Sigmoid colon (tissue), 7 donors: ENCODE measurements around the gene DIP2C. TPM values are rescaled to one million over a fixed set of nuclear protein-coding genes. Genes with fewer than 3 reads are reported as not detected.

ENCODE experiments used
- DNase-seq: peaks from one replicate; pipeline ENCODE4 v3.0.0-alpha.2; 2019
- H3K27ac ChIP-seq, 4 donors: fragments of 200-600 bp; sonication (generic); one replicate each; pipeline ENCODE4 v1.5.1; 2016 to 2019; ENCODE audit warnings: mild to moderate bottlenecking in 1 of 4
- H3K27me3 ChIP-seq, 3 donors: fragments of 200-600 bp; sonication (generic); one replicate each; pipeline ENCODE4 v1.5.1; 2019; ENCODE audit warnings: mild to moderate bottlenecking in 1 of 3
- H3K36me3 ChIP-seq, 4 donors: fragments of 200-600 bp; sonication (generic); one replicate each; pipeline ENCODE4 v1.5.1; 2016 to 2019
- H3K4me1 ChIP-seq, 4 donors: fragments of 200-600 bp; sonication (generic); one replicate each; pipeline ENCODE4 v1.5.1; 2017 to 2019
- H3K4me3 ChIP-seq, 4 donors: fragments of 200-600 bp; sonication (generic); one replicate each; pipeline ENCODE4 v1.5.1; 2017 to 2019; ENCODE audit warnings: mild to moderate bottlenecking in 2 of 4, moderate library complexity in 1 of 4
- H3K9me3 ChIP-seq, 4 donors: fragments of 200-600 bp in 3 of 4; sonication (generic) in 3 of 4; one replicate each; pipeline versions ENCODE4 v1.5.1 to v1.6.1; 2013 to 2019
- CTCF ChIP-seq, 4 experiments: fragments of 450-650 bp in 3 of 4; fragments of 200-600 bp in 1 of 4; IDR thresholded peaks; one replicate each; pipeline ENCODE4 v1.5.1; 2016 to 2019; ENCODE audit warnings: antibody characterized with exemption in 4 of 4, mild to moderate bottlenecking in 3 of 4, moderate library complexity in 2 of 4
- EP300 ChIP-seq, 4 donors: sonication (generic); formaldehyde crosslinking; IDR thresholded peaks; one replicate each; pipeline ENCODE4 v1.6.1; 2017; ENCODE audit warnings: antibody characterized with exemption in 4 of 4
- POLR2A ChIP-seq, 2 donors: fragments of 450-650 bp; IDR thresholded peaks; one replicate each; pipeline ENCODE4 v1.6.1; 2016; ENCODE audit warnings: antibody characterized with exemption in 2 of 2, mild to moderate bottlenecking in 2 of 2, moderate library complexity in 2 of 2
- POLR2AphosphoS5 ChIP-seq, 4 donors: sonication (generic); formaldehyde crosslinking; IDR thresholded peaks; one replicate each; pipeline ENCODE4 v1.6.1; 2017; ENCODE audit warnings: antibody characterized with exemption in 4 of 4
- WGBS, 2 donors: extraction: QIAGEN DNeasy Blood & Tissue Kit; methylation state at CpG; one replicate each; pipeline ENCODE4 v1.1.7; 2013; 5-methylcytosine and 5-hydroxymethylcytosine counted together
- intact Hi-C: fragments of 100-400 bp; cut with DNase I; formaldehyde crosslinking; loops from one replicate; pipeline ENCODE4 v1.15.1; 2023
- polyA plus RNA-seq, 3 donors: library from polyadenylated mRNA; stranded (reverse); fragments of 200-250 nt; gene quantifications; one replicate each; pipeline ENCODE4 v1.2.3, GENCODE V29; 2013
- total RNA-seq, 4 donors: library from RNA; depleted of rRNA; stranded (reverse); fragments of >200 nt; gene quantifications; one replicate each; pipeline ENCODE4 v1.1.0, GENCODE V29; 2016
- donor health status: healthy with polysubstance abuse.
- donor health status: Bipolar disorder and iron deficiency.
- donor health status: healthy.

DIP2C gene
- total and polyA plus RNA-seq, 7 donors = 1.8 to 67.9 (median 42.1) TPM

- Histone ChIP-seq H3K36me3 (no peaks in the 10 kb centered on the region), H3K27ac (no peak overlapping the region), H3K9me3 (no peaks in the 10 kb centered on the region), H3K4me1 (peaks cover 0 to 13% (median 11%) of the 10 kb centered on the region in 4 donors), H3K27me3 (no peaks in the 10 kb centered on the region), H3K4me3 (no peak overlapping the region)
- WGBS, 2 donors = 7 to 29% methylated on average over 7 of the region's 7 CpGs
- no peak for DNase-seq
- intact Hi-C loops = loop anchor here (5.0 kb wide), 3 partner anchors 94 to 321 kb away; partner anchors contain the start of gene LARP4B
- TF ChIP-seq CTCF (IDR thresholded peaks at IDR 0.05) (no peak), POLR2AphosphoS5 (IDR thresholded peaks at IDR 0.05) (no peak), POLR2A (IDR thresholded peaks at IDR 0.05) (no peak), EP300 (IDR thresholded peaks at IDR 0.05) (no peak)
These were observed 4.0 kb upstream of the DIP2C start for GRCh38 chr10:693506-693905.

- Histone ChIP-seq H3K27me3 (no peaks in the 10 kb centered on the region), H3K4me1 (peaks cover 0 to 18% (median 17%) of the 10 kb centered on the region in 4 donors), H3K36me3 (no peaks in the 10 kb centered on the region), H3K4me3 (no peak overlapping the region), H3K9me3 (no peaks in the 10 kb centered on the region), H3K27ac (no peak overlapping the region)
- TF ChIP-seq EP300 (IDR thresholded peaks at IDR 0.05) = no peak
- no peak for TF ChIP-seq POLR2AphosphoS5 (IDR thresholded peaks at IDR 0.05)
- no peak for TF ChIP-seq CTCF (IDR thresholded peaks at IDR 0.05)
- no peak for TF ChIP-seq POLR2A (IDR thresholded peaks at IDR 0.05)
- 82 to 83% methylated on average over 12 of the region's 12 CpGs for WGBS, 2 donors
- DNase-seq = no peak
- intact Hi-C loops = loop anchor here (5.0 kb wide), 3 partner anchors 94 to 321 kb away; partner anchors contain the start of gene LARP4B
These were observed 3.3 kb upstream of the DIP2C start for GRCh38 chr10:692682-693351.

GRCh38 chr10:691216-691615 lies 1.7 kb upstream of the DIP2C start:
- H3K4me1 ChIP-seq = peaks cover 0 to 34% (median 29%) of the 10 kb centered on the region in 4 donors
- H3K9me3 ChIP-seq = no peaks in the 10 kb centered on the region
- H3K4me3 ChIP-seq = no peak overlapping the region
- H3K27ac ChIP-seq = peak overlapping the region; percentile 90 to 95 (median 94)
- H3K27me3 ChIP-seq = no peaks in the 10 kb centered on the region
- H3K36me3 ChIP-seq = no peaks in the 10 kb centered on the region
- intact Hi-C loops = loop anchor here (5.0 kb wide), 3 partner anchors 96 to 319 kb away; partner anchors contain the start of gene LARP4B
- WGBS, 2 donors = 92 to 96% methylated on average over 18 of the region's 18 CpGs
- no peak for DNase-seq
- TF ChIP-seq CTCF (IDR thresholded peaks at IDR 0.05) (no peak), POLR2A (IDR thresholded peaks at IDR 0.05) (no peak), POLR2AphosphoS5 (IDR thresholded peaks at IDR 0.05) (no peak), EP300 (IDR thresholded peaks at IDR 0.05) (no peak)

GRCh38 chr10:690372-691161 lies 1.1 kb upstream of the DIP2C start:
- peak overlapping the region; percentile 49 to 86 (median 54) for H3K4me3 ChIP-seq
- TF ChIP-seq CTCF (IDR thresholded peaks at IDR 0.05) (no peak), POLR2A (IDR thresholded peaks at IDR 0.05) (no peak)
- WGBS, 2 donors = 79 to 85% methylated on average over 32 of the region's 32 CpGs
- no peaks in the 10 kb centered on the region for H3K27me3 ChIP-seq
- H3K27ac ChIP-seq = peak overlapping the region; percentile 90 to 95 (median 94)
- no peak for DNase-seq
- H3K4me1 ChIP-seq = peaks cover 0 to 41% (median 31%) of the 10 kb centered on the region in 4 donors
- no peaks in the 10 kb centered on the region for H3K9me3 ChIP-seq
- no peaks in the 10 kb centered on the region for H3K36me3 ChIP-seq
- intact Hi-C loops = loop anchor here (5.0 kb wide), 3 partner anchors 97 to 318 kb away; partner anchors contain the start of gene LARP4B
